Lung (tissue), 12 donors: ENCODE data around the gene CHST11. TPM values are rescaled to one million over a fixed set of nuclear protein-coding genes. Genes with fewer than 3 reads are reported as not detected.

Experiments used
- ATAC-seq: fragments of 200-7000 bp; cut with Tn5 transposase; one replicate; pipeline ENCODE4 v1.9.1; 2020; ENCODE audit warnings: moderate number of reproducible peaks; ENCODE audit not compliant: insufficient read depth, low FRiP score
- DNase-seq, 3 donors: peaks; one replicate each; pipeline ENCODE4 v3.0.0-alpha.2; 2013 to 2017
- H3K27ac ChIP-seq, 2 donors: one replicate each; pipeline ENCODE4 v1.5.1; 2013; ENCODE audit warnings: mild to moderate bottlenecking in 2 of 2, moderate library complexity in 2 of 2, control low read depth in 1 of 2, inconsistent platforms in 1 of 2, low read depth in 1 of 2, low read length in 1 of 2
- H3K27me3 ChIP-seq, 3 donors: one replicate each; pipeline ENCODE4 v1.5.1; 2013; ENCODE audit warnings: low read length in 2 of 3; ENCODE audit not compliant: control insufficient read depth in 3 of 3, insufficient read depth in 3 of 3
- H3K36me3 ChIP-seq, 4 donors: one replicate each; pipeline ENCODE4 v1.5.1; 2013; ENCODE audit warnings: low read length in 4 of 4, mild to moderate bottlenecking in 1 of 4, moderate library complexity in 1 of 4; ENCODE audit not compliant: control insufficient read depth in 4 of 4, insufficient read depth in 4 of 4
- H3K4me1 ChIP-seq, 5 donors: one replicate each; pipeline ENCODE4 v1.5.1; 2013; ENCODE audit warnings: low read length in 5 of 5, mild to moderate bottlenecking in 2 of 5, moderate library complexity in 1 of 5; ENCODE audit not compliant: control insufficient read depth in 5 of 5, insufficient read depth in 5 of 5
- H3K4me3 ChIP-seq: one replicate; pipeline ENCODE4 v1.5.1; 2013; ENCODE audit warnings: mild to moderate bottlenecking, control low read depth, moderate library complexity
- H3K9ac ChIP-seq, 2 donors: one replicate each; pipeline ENCODE4 v1.5.1; 2013; ENCODE audit warnings: low read length in 2 of 2, control low read depth in 1 of 2; ENCODE audit not compliant: insufficient read depth in 1 of 2
- H3K9me3 ChIP-seq, 4 donors: one replicate each; pipeline ENCODE4 v1.5.1; 2013; ENCODE audit warnings: low read length in 3 of 4, mild to moderate bottlenecking in 1 of 4, moderate library complexity in 1 of 4; ENCODE audit not compliant: control insufficient read depth in 4 of 4, insufficient read depth in 3 of 4
- CTCF ChIP-seq: IDR thresholded peaks from 2 replicates; pipeline ENCODE4 v1.5.1; 2012; ENCODE audit warnings: mild to moderate bottlenecking; ENCODE audit errors: control extremely low read depth, extremely low read depth
- WGBS, 2 donors: extraction: QIAGEN DNeasy Blood & Tissue Kit; methylation state at CpG; one replicate each; pipeline ENCODE4 v1.1.7; 2013; 5-methylcytosine and 5-hydroxymethylcytosine counted together
- polyA plus RNA-seq, 2 donors: library from polyadenylated mRNA; stranded (reverse); fragments of 200-250 nt; gene quantifications; one replicate each; pipeline ENCODE4 v1.2.1, GENCODE V29; 2013
- total RNA-seq, 2 donors: library from RNA; depleted of rRNA in 1 of 2; stranded (reverse); fragments of >200 nt in 1 of 2; gene quantifications; one replicate each; pipeline ENCODE4 v1.2.1, GENCODE V29; 2014 to 2021
- donor health status: control.
- donor health status: control.
- donor health status: Bipolar disorder and iron deficiency.
- donor health status: healthy.
- donor health status: DM: yes; HTN: yes; CAD: no.

The CHST11 gene
- total and polyA plus RNA-seq, 4 donors: 9.0 to 63.2 (median 27.7) TPM

- 95 to 100% methylated on average over 1 of the region's 1 CpG for WGBS, 2 donors
Observed at GRCh38 chr12:104793968-104794367, 337.2 kb downstream of the CHST11 start.

DNA sequence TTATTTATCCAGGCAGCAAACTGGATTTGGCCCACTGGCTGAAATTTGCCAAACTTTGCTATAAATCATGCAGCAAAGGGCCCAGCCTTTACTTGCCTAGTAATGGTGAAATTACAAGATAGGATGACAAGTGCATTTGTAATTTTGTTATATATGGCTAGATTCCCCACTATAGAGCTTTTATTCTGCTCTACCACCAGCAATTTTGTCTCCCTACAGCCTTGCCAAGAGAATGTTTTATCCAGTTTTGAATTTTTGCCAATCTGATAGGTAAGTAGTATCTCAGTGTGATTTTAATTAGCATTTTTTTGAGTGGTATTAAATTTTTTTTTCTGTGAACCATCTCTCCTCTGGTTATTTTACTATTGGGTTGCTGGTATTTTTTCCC is 339.7 kb downstream of the CHST11 start:
- Histone ChIP-seq H3K9ac (no peak overlapping the region), H3K4me3 (no peak overlapping the region), H3K9me3 (no peaks in the 10 kb centered on the region), H3K27ac (no peak overlapping the region), H3K36me3 (no peaks in the 10 kb centered on the region), H3K4me1 (no peaks in the 10 kb centered on the region), H3K27me3 (peaks cover 0 to 3% (median 0%) of the 10 kb centered on the region in 3 donors)
- DNase-seq (no peak), ATAC-seq (no peak)
- no peak for TF ChIP-seq CTCF

More at GRCh38 chr12:104793968-104794367, 337.2 kb downstream of the CHST11 start:
- H3K27me3 ChIP-seq: no peaks in the 10 kb centered on the region
- H3K9me3 ChIP-seq: no peaks in the 10 kb centered on the region
- H3K27ac ChIP-seq: no peak overlapping the region
- H3K4me1 ChIP-seq: peaks cover 0 to 3% (median 0%) of the 10 kb centered on the region in 5 donors
- DNase-seq: no peak
- H3K36me3 ChIP-seq: no peaks in the 10 kb centered on the region
- ATAC-seq: no peak
- no peak overlapping the region for H3K4me3 ChIP-seq
- TF ChIP-seq CTCF: no peak
- no peak overlapping the region for H3K9ac ChIP-seq

- no peaks in the 10 kb centered on the region for H3K36me3 ChIP-seq
- DNase-seq: no peak
- peaks cover 0 to 3% (median 0%) of the 10 kb centered on the region in 3 donors for H3K27me3 ChIP-seq
- TF ChIP-seq CTCF: no peak
- H3K9me3 ChIP-seq: no peaks in the 10 kb centered on the region
- ATAC-seq: no peak
- no peak overlapping the region for H3K9ac ChIP-seq
- 94 to 97% methylated on average over 1 of the region's 1 CpG for WGBS, 2 donors
- no peak overlapping the region for H3K27ac ChIP-seq
- no peak overlapping the region for H3K4me3 ChIP-seq
- no peaks in the 10 kb centered on the region for H3K4me1 ChIP-seq
Observed at GRCh38 chr12:104799458-104799857, 342.7 kb downstream of the CHST11 start.

DNA sequence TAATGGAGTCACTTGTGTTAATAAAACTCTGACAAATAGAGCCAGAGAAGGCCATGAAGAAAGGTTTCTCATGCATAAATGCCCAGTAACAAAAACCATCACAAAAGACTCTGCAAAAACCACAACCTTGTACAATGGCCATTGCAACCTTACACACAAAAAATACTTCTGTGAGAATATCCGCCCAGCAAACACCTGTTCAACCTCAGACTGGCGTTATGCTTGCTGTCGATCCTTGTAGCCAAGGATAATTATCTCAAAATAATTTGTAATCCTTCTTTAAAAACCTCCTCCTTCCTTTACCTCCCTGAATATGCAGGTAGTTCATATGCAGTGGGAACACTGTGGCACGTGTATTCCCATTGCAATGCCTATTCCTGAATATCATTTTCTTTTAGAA is 344.3 kb downstream of the CHST11 start:
- Histone ChIP-seq H3K4me3 (no peak overlapping the region), H3K27me3 (peaks cover 0 to 3% (median 0%) of the 10 kb centered on the region in 3 donors), H3K9ac (no peak overlapping the region), H3K36me3 (no peaks in the 10 kb centered on the region), H3K27ac (no peak overlapping the region), H3K9me3 (no peaks in the 10 kb centered on the region), H3K4me1 (no peaks in the 10 kb centered on the region)
- TF ChIP-seq CTCF: no peak
- 89 to 92% methylated on average over 4 of the region's 4 CpGs for whole genome bisulfite sequencing, 2 donors
- DNase-seq: no peak
- ATAC-seq: no peak
